Measurements from ENCODE around the gene LBH. TPM values are rescaled to one million over a fixed set of nuclear protein-coding genes. Genes with fewer than 3 reads are reported as not detected.

Gene LBH
- total RNA-seq, 1 experiment from 2014 or later: 1.1 TPM

GRCh38 chr2:30261695-30262211, 30.4 kb downstream of the LBH start:
- POLR2A ChIA-PET: interaction anchor here (0.7 kb wide), 1 partner anchor 115 kb away, joined by 3 read pairs; no protein-coding TSS in a partner anchor
- no TSS peak for BruUV-seq (replicated peaks)

GRCh38 chr2:30262716-30263309, 31.5 kb downstream of the LBH start:
- BruUV-seq (replicated peaks): no TSS peak
- peaks cover 7% of the 10 kb centered on the region for H3K36me3 Mint-ChIP-seq (ENCODE audit: insufficient read depth, unreplicated experiment)
- H3K27ac Mint-ChIP-seq (ENCODE audit: low read depth, unreplicated experiment): no peak overlapping the region

More at GRCh38 chr2:30261695-30262211, 30.4 kb downstream of the LBH start:
- CTCF ChIA-PET: interaction anchor here (2.3 kb wide), 1 partner anchor 97 kb away, joined by 11 read pairs; no protein-coding TSS in a partner anchor
- intact Hi-C loops (cut with micrococcal nuclease): no loop called here
- H3K27ac Mint-ChIP-seq (ENCODE audit: low read depth, unreplicated experiment): no peak overlapping the region
- no peaks in the 10 kb centered on the region for H3K27me3 Mint-ChIP-seq (ENCODE audit: insufficient read depth, unreplicated experiment)
- DNase-seq (ENCODE audit: unreplicated experiment): no peak
- H3K36me3 Mint-ChIP-seq (ENCODE audit: insufficient read depth, unreplicated experiment): peaks cover 7% of the 10 kb centered on the region
- H3K4me3 Mint-ChIP-seq (ENCODE audit: unreplicated experiment): no peak overlapping the region
- no peak for TF ChIP-seq CTCF (IDR thresholded peaks at IDR 0.05; ENCODE audit: unreplicated experiment)
- H3K4me1 Mint-ChIP-seq (ENCODE audit: insufficient read depth, unreplicated experiment): peaks cover 14% of the 10 kb centered on the region
- H3K9me3 Mint-ChIP-seq (ENCODE audit: unreplicated experiment): no peaks in the 10 kb centered on the region

GRCh38 chr2:30264274-30264673, 32.9 kb downstream of the LBH start:
- intact Hi-C loops (cut with micrococcal nuclease): no loop called here
- TF ChIP-seq CTCF (IDR thresholded peaks at IDR 0.05; ENCODE audit: unreplicated experiment): no peak
- ChIA-PET CTCF (interaction anchor here (1.0 to 2.2 kb wide), 2 partner anchors 56 to 99 kb away, joined by 5 to 6 read pairs; no protein-coding TSS in a partner anchor), POLR2A (interaction anchor here (1.7 kb wide), 1 partner anchor 13 kb away, joined by 4 read pairs; no protein-coding TSS in a partner anchor)
- no TSS peak for BruUV-seq (replicated peaks)
- no peaks in the 10 kb centered on the region for H3K27me3 Mint-ChIP-seq (ENCODE audit: insufficient read depth, unreplicated experiment)
- H3K36me3 Mint-ChIP-seq (ENCODE audit: insufficient read depth, unreplicated experiment): no peaks in the 10 kb centered on the region
- no peak for DNase-seq (ENCODE audit: unreplicated experiment)
- H3K4me3 Mint-ChIP-seq (ENCODE audit: unreplicated experiment): no peak overlapping the region
- H3K27ac Mint-ChIP-seq (ENCODE audit: low read depth, unreplicated experiment): no peak overlapping the region
- H3K4me1 Mint-ChIP-seq (ENCODE audit: insufficient read depth, unreplicated experiment): peaks cover 16% of the 10 kb centered on the region
- no peaks in the 10 kb centered on the region for H3K9me3 Mint-ChIP-seq (ENCODE audit: unreplicated experiment)

More at GRCh38 chr2:30262716-30263309, 31.5 kb downstream of the LBH start:
- intact Hi-C loops (cut with micrococcal nuclease): no loop called here
- no peak overlapping the region for H3K4me3 Mint-ChIP-seq (ENCODE audit: unreplicated experiment)
- POLR2A ChIA-PET: no interaction called here
- peaks cover 16% of the 10 kb centered on the region for H3K4me1 Mint-ChIP-seq (ENCODE audit: insufficient read depth, unreplicated experiment)
- TF ChIP-seq CTCF (IDR thresholded peaks at IDR 0.05; ENCODE audit: unreplicated experiment): no peak
- DNase-seq (ENCODE audit: unreplicated experiment): no peak
- H3K27me3 Mint-ChIP-seq (ENCODE audit: insufficient read depth, unreplicated experiment): no peaks in the 10 kb centered on the region
- CTCF ChIA-PET: interaction anchor here (2.3 kb wide), 1 partner anchor 98 kb away, joined by 11 read pairs; no protein-coding TSS in a partner anchor
- no peaks in the 10 kb centered on the region for H3K9me3 Mint-ChIP-seq (ENCODE audit: unreplicated experiment)
